Kidney epithelial cell (primary cell): ENCODE results near the gene AKAP17A. TPM values are rescaled to one million over a fixed set of nuclear protein-coding genes. Genes with fewer than 3 reads are reported as not detected.

Source experiments
- DNase-seq: peaks from one replicate; pipeline ENCODE4 v3.0.0-alpha.2; 2010; ENCODE audit warnings: low read depth
- H3K27me3 ChIP-seq: 2 replicates; pipeline ENCODE4 v1.6.0; 2011; ENCODE audit warnings: low read length; ENCODE audit not compliant: control insufficient read depth, insufficient read depth
- H3K36me3 ChIP-seq: 2 replicates; pipeline ENCODE4 v1.5.1; 2011; ENCODE audit warnings: low read length; ENCODE audit not compliant: control insufficient read depth, insufficient read depth
- H3K4me3 ChIP-seq: 2 replicates; pipeline ENCODE4 v1.5.1; 2011; ENCODE audit warnings: low read depth, mild to moderate bottlenecking, control low read depth, low read length
- CTCF ChIP-seq: IDR thresholded peaks from 2 replicates; pipeline ENCODE4 v1.5.1; 2011; ENCODE audit warnings: mild to moderate bottlenecking, moderate library complexity, low read length, control low read depth, inconsistent platforms; ENCODE audit not compliant: insufficient read depth, poor library complexity, severe bottlenecking
- total RNA-seq: library from RNA; depleted of rRNA; stranded (reverse); fragments of >200 nt; gene quantifications from 2 replicates; pipeline ENCODE4 v1.2.3, GENCODE V29; 2015

AKAP17A gene
- total RNA-seq, 1 donor from 2014 or later = 54.4 TPM

GRCh38 chrX:1597345-1598020 lies 6.1 kb downstream of the AKAP17A start:
- no peak for DNase-seq
- Histone ChIP-seq H3K27me3 (no peaks in the 10 kb centered on the region), H3K36me3 (peaks cover 4% of the 10 kb centered on the region), H3K4me3 (no peak overlapping the region)
- no peak for TF ChIP-seq CTCF

- DNase-seq = no peak
Observed at GRCh38 chrX:1598021-1598875, 6.8 kb downstream of the AKAP17A start.

GRCh38 chrX:1598876-1599790 lies 7.7 kb downstream of the AKAP17A start:
- Histone ChIP-seq H3K27me3 (no peaks in the 10 kb centered on the region), H3K36me3 (peaks cover 2% of the 10 kb centered on the region), H3K4me3 (no peak overlapping the region)
- DNase-seq = no peak
- no peak for TF ChIP-seq CTCF

More at GRCh38 chrX:1598021-1598875, 6.8 kb downstream of the AKAP17A start:
- Histone ChIP-seq H3K27me3 (no peaks in the 10 kb centered on the region), H3K4me3 (no peak overlapping the region), H3K36me3 (peaks cover 4% of the 10 kb centered on the region)
- no peak for TF ChIP-seq CTCF

GRCh38 chrX:1599791-1600405 lies 8.5 kb downstream of the AKAP17A start:
- peaks cover 2% of the 10 kb centered on the region for H3K36me3 ChIP-seq

More at GRCh38 chrX:1599791-1600405, 8.5 kb downstream of the AKAP17A start:
- TF ChIP-seq CTCF = no peak
- Histone ChIP-seq H3K4me3 (no peak overlapping the region), H3K27me3 (no peaks in the 10 kb centered on the region)
- DNase-seq = no peak
